Neural crest cell (in vitro differentiated cells): ENCODE measurements around the gene NOP14. TPM values are rescaled to one million over a fixed set of nuclear protein-coding genes. Genes with fewer than 3 reads are reported as not detected.

Experiments
- DNase-seq: peaks from one replicate; pipeline ENCODE4 v3.0.0; 2021; ENCODE audit warnings: low read depth, mixed read lengths, low spot score
- H3K27ac Mint-ChIP-seq: one replicate; pipeline ENCODE4 v1.8.0; 2021; ENCODE audit warnings: mild to moderate bottlenecking, mixed read lengths; ENCODE audit not compliant: unreplicated experiment
- H3K27me3 Mint-ChIP-seq: 2 replicates; pipeline ENCODE4 v1.8.0; 2021; ENCODE audit warnings: low read depth, mild to moderate bottlenecking, mixed read lengths
- H3K36me3 Mint-ChIP-seq: 2 replicates; pipeline ENCODE4 v1.8.0; 2021; ENCODE audit warnings: low read depth, mild to moderate bottlenecking, mixed read lengths
- H3K4me1 Mint-ChIP-seq: 2 replicates; pipeline ENCODE4 v1.8.0; 2021; ENCODE audit warnings: mixed read lengths
- H3K4me3 Mint-ChIP-seq: one replicate; pipeline ENCODE4 v1.8.0; 2021; ENCODE audit warnings: mild to moderate bottlenecking, mixed read lengths
- H3K9me3 Mint-ChIP-seq: 2 replicates; pipeline ENCODE4 v1.8.0; 2021; ENCODE audit warnings: mixed read lengths
- total RNA-seq: library from RNA; stranded (reverse); gene quantifications from 2 replicates; pipeline ENCODE4 v1.2.1, GENCODE V29; 2021
- TF ChIP-seq, protein P1 (sequence below): fragments of 200-600 bp; sonication (generic); conservative IDR thresholded peaks from 2 replicates; pipeline ENCODE4 v1.5.0; 2021; ENCODE audit warnings: antibody characterized with exemption, mild to moderate bottlenecking

The NOP14 gene
- total RNA-seq, 1 donor from 2014 or later = 46.6 TPM

DNA sequence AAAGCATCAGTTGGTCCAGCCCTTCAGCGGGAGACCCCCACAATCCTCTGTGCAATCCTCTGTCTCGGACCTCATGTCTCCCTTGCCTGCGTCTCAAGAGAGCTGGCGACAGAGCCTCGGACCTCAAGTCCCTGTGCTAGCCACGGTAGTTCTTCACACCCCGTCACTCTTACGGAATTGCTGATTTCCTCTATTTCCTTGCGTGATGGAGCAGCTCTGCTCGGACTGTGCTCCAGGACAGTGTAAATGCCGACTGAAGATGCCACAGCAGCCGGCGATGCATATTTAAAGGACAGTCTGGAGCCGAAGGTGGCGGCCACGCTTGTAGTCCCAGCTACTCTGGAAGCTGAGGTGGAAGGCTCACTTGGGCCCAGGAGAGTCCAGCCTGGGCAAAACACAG is 2.1 kb upstream of the NOP14 start:
- TF ChIP-seq, protein P1, sequence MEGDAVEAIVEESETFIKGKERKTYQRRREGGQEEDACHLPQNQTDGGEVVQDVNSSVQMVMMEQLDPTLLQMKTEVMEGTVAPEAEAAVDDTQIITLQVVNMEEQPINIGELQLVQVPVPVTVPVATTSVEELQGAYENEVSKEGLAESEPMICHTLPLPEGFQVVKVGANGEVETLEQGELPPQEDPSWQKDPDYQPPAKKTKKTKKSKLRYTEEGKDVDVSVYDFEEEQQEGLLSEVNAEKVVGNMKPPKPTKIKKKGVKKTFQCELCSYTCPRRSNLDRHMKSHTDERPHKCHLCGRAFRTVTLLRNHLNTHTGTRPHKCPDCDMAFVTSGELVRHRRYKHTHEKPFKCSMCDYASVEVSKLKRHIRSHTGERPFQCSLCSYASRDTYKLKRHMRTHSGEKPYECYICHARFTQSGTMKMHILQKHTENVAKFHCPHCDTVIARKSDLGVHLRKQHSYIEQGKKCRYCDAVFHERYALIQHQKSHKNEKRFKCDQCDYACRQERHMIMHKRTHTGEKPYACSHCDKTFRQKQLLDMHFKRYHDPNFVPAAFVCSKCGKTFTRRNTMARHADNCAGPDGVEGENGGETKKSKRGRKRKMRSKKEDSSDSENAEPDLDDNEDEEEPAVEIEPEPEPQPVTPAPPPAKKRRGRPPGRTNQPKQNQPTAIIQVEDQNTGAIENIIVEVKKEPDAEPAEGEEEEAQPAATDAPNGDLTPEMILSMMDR = no peak
- Mint-ChIP-seq H3K9me3 (no peaks in the 10 kb centered on the region), H3K4me1 (peaks cover 24% of the 10 kb centered on the region), H3K27me3 (no peaks in the 10 kb centered on the region), H3K4me3 (peak overlapping the region; percentile 86), H3K27ac (no peak overlapping the region), H3K36me3 (no peaks in the 10 kb centered on the region)
- no peak for DNase-seq

GRCh38 chr4:2964706-2965258 is 1.6 kb upstream of the NOP14 start:
- H3K4me1 Mint-ChIP-seq = peaks cover 26% of the 10 kb centered on the region
- no peaks in the 10 kb centered on the region for H3K36me3 Mint-ChIP-seq
- peak overlapping the region; percentile 86 for H3K4me3 Mint-ChIP-seq
- TF ChIP-seq, protein P1 = no peak
- no peak overlapping the region for H3K27ac Mint-ChIP-seq
- no peaks in the 10 kb centered on the region for H3K27me3 Mint-ChIP-seq
- H3K9me3 Mint-ChIP-seq = no peaks in the 10 kb centered on the region
- DNase-seq = no peak

DNA sequence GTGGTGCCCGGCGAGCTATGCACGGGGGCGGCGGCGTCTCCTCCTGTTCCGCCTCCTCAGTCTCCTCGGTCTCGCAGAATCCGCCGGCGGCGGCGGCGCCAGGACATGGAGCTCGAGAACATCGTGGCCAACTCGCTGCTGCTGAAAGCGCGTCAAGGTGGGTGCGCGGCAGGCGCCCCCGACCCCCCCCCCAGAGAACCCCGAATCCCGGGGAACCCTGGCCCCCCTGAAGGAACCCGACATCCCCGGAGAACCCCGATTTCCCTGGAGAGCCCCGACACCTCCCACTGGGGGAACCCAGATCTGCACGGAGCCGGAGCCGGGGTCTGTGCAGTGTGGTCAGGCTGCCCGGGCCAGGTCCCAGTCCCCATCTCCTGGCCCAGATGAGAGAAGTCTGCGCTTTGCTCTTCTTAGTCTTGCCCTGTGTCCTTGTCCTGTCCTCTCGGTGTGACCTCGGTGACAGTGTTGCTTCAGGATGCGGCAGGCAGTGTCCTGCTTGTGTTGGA is 813 bp upstream of the NOP14 start:
- H3K9me3 Mint-ChIP-seq = no peaks in the 10 kb centered on the region
- H3K4me3 Mint-ChIP-seq = peak overlapping the region; percentile 86
- H3K27ac Mint-ChIP-seq = no peak overlapping the region
- H3K27me3 Mint-ChIP-seq = no peaks in the 10 kb centered on the region
- peaks cover 30% of the 10 kb centered on the region for H3K4me1 Mint-ChIP-seq
- H3K36me3 Mint-ChIP-seq = no peaks in the 10 kb centered on the region
- no peak for DNase-seq
- TF ChIP-seq, protein P1 = no peak

DNA sequence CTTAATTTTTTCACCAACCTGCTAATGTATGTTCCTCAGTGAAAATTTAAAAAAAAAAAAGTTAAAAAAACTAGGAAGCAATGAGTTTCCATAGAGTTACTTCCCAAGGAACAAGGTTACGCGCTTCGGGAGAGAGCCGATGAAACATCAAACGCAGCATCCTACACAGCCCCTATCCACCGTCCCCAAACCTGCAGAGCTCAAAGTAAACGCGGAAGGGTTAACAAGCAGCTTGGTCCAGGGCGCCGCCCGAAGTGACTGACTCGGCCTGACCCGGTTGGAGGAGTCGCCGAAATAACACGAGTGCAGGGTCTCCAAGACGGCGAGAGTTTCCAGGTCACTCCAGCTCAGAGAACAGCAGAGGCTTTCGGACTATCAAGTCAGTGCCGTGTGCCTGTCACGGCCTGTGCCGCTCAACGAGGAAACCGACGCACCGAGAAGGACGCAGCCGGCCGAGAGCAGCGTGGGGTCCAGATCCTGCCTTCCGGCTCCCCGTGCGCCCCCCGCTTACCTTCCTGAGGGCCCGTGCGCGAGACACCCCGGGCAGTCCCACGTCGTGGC is 512 bp downstream of the NOP14 start:
- Mint-ChIP-seq H3K9me3 (no peaks in the 10 kb centered on the region), H3K4me1 (peaks cover 37% of the 10 kb centered on the region), H3K27ac (peak overlapping the region; percentile 97), H3K4me3 (peak overlapping the region; percentile 86), H3K36me3 (peaks cover 3% of the 10 kb centered on the region), H3K27me3 (no peaks in the 10 kb centered on the region)
- TF ChIP-seq, protein P1 = no peak
- DNase-seq = peak; percentile 47

DNA sequence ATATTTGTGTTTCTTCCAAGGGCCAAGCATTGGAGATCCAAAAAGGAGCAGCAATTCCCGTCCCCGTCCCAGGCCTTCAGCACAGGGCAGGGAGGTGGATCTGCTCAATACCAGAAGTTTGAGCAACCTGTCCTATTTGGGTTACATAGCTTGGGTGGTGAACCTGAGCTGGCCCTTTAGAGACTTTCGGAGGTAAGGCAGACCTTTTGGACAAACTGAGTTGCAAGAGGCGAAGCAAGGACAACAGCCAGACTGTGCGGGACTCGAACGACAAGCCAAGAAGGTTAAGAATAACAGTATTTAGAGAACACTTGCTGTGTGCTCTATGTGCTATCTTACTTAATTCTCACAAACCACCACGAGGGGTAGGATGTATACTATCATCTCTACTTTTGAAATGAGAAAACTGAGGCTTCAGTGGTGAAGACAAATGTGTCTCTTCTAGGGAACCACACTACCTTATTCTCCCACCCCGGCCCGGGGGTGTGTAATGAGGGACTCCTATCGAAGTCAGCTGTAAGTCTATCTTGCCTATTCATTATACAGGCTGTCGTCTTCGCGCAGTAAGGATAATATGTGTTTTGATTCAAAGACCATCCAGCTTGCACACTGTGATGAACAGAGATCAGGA is 1.3 kb downstream of the NOP14 start:
- no peak for DNase-seq
- Mint-ChIP-seq H3K9me3 (no peaks in the 10 kb centered on the region), H3K4me1 (peaks cover 37% of the 10 kb centered on the region), H3K4me3 (peak overlapping the region; percentile 86), H3K27ac (no peak overlapping the region), H3K27me3 (no peaks in the 10 kb centered on the region), H3K36me3 (peaks cover 6% of the 10 kb centered on the region)
- TF ChIP-seq, protein P1 = peak; percentile 28
